GM21526 (cell line): ENCODE measurements around the gene GAS1.

ENCODE experiments used
- ATAC-seq: cut with Tn5 transposase; IDR thresholded peaks from one replicate; pipeline ENCODE4 v1.9.1; 2021; ENCODE audit warnings: moderate library complexity; ENCODE audit not compliant: unreplicated experiment, low FRiP score

The GAS1 gene

DNA sequence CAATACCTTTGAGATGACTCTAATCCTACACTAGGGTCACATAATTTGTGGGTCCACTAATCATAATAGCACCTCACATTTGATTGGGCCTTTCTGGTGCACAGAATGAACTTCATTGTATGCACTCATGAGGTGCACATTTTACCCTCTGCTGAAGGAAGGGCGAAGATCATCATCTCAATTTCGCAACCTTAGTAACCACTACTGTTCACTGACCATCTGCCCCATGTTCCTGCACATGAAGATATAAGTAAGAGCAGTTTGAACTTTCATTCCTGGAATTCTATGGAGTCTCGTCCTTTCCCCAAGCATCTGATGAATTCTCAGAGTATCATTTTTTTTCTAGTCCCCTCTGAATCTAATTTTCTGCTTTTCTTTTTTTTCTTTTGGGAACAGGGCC, 21.2 kb downstream of the GAS1 start:
- no peak for ATAC-seq

DNA sequence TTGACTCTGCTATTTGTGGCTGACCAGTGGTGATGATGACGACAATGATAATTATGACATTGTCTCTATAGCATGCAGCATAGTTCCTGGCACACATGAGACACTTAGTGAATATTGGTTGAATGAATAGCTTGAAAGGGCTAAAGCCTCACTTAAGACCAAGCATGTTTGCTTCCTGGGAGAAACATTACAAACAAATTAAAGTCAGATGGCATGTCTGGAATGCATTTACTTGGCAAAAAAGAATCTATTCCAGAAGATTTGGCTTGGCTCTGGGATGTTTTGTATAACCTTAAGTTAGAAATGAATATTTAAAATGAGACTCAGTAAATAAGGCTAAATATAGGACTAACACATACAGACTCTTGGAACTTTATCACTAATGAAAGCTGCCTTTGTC, 21.6 kb downstream of the GAS1 start:
- ATAC-seq: no peak

GRCh38 chr9:86924206-86924605, 23.1 kb downstream of the GAS1 start:
- ATAC-seq: no peak

GRCh38 chr9:86921151-86921923, 26.0 kb downstream of the GAS1 start:
- no peak for ATAC-seq

DNA sequence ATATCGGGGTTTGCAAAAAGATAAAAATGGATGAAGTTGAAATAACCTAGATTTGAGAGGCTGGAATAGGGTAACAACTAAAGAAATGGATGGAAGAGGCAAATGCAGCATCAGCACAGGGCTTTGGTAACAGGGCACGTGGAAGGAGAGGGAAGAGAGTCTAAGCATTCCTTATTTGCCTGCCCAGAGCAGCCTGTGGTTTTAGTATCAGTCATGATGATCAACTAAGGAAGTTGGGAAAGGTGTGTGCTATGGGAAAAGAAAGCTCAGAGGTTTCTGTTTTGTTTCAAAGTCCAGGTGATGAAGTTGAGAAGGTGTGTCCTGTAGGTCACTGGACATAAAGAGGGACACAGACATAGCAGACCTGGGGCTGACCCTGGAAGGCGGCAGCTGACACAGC, 28.8 kb downstream of the GAS1 start:
- no peak for ATAC-seq

DNA sequence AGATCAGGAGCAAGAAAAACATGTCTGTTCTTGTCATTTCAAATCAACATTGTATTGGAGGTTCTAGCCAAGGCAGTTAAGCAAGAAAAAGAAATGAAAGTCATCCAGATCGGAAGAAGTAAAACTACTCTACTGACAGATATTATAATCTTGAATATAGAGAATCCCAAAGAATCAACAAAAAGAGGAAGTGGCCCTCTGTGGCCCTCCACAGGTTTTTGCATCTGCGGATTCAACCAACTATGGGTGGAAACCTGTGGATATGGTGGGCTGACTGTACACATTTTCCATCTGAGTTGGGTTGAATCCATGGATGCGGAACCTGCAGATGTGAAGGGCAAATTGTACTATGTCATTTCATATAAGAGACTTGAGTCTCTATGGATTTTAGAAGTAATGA, 35.1 kb downstream of the GAS1 start:
- no peak for ATAC-seq

- no peak for ATAC-seq
Observed at GRCh38 chr9:86909388-86909787, 37.9 kb downstream of the GAS1 start.

DNA sequence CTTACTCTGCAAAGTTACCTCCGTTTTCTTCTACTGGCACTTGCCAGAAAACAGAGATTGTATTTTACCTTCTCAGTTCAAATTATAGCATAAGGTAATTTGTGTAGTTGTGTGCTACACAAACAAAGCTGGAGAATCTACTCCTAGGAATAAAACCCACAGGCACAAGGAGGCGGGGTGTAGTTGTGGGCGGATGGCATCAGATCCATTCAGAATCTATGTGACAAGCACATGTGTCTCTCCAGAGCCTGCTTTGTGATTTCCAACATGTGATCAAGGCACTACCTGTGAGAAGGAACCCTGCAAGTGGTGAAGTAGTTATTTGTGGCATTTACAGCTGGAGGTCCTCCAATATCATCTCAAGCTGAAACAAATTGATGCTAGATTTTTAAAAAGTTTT, 39.0 kb downstream of the GAS1 start:
- no peak for ATAC-seq

DNA sequence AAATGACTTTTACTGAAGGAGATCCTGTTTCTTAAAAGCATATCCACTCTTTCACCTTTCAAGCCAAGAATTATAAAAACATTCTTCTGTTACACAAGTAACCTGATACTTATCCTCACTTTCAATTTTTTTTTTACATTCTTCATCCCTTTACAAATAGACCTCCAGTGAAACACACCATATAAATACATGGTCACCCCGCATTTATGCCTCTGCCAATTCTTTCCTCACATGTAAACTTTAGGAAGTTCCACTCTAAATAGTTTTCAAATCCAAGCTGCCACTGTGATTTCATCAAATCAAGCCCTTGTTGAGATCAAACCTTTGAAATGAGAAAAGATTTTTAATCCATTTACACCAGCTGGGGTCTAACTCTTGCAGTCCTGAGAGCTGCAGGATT, 40.0 kb downstream of the GAS1 start:
- no peak for ATAC-seq

- ATAC-seq: no peak
Observed at GRCh38 chr9:86903734-86904085, 43.6 kb downstream of the GAS1 start.

DNA sequence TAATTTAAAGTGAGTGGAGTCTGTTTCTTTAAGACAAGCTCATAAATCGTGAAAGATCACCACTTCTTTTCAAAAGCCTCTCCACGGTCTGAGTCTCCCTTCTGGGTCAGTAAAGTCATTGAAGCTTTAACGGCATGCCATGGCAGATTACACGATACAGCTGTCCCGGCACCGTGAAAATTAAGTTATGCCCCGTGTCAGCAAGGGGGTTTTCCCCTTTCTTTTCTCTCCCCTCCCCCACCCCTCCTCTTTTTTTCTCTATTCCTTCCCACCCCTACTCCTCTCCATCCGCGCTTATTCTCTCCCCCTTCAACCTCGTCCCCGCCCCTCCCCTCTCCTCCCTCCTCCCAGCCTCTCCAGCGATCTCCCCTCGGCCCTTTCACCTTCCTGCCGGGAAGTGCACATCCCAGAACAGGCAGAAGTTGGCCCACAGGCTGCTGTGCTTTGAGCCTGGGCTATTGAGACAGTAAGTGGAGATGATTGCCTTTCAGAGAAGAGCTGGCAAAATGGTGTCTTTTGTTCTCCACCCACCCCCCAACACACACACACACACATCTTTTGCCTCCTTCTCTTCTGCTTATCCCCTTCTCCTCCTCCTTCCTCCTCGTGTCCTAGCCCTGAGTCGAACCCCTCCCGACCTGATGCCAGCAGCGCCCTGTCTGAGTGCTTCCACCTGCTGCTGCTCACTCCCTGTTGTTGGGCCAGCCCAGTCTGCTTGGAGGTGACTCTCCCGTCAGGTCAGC, 44.1 kb downstream of the GAS1 start:
- no peak for ATAC-seq

- ATAC-seq: no peak
Observed at GRCh38 chr9:86902586-86902985, 44.7 kb downstream of the GAS1 start.

DNA sequence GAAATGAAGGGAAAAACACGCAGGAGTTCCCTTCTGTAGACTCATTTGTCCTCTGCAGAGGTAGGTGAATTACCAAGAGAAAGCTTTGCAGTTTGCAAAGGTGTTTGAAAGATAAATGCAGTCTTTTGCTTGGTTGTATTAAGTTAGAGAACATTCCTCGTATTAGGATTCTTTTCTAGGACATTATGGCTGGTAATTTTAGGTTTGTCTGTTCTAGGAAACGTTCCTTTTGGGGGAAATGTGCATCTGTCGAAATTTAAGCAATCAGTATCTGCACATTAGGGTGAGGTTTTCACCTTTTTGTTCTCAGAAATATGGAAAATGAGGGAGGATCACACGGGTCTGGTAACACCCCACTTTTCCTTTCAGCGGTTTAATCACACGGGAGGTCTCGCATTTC, 45.1 kb downstream of the GAS1 start:
- no peak for ATAC-seq

GRCh38 chr9:86901511-86901910, 45.8 kb downstream of the GAS1 start:
- no peak for ATAC-seq
